Stimulated activated CD8-positive, alpha-beta memory T cell treated with anti-CD3 and anti-CD28 coated beads, Interleukin-15, amount 100 ng/mL, for 4 hours (primary cell): ENCODE measurements around the gene CDO1.

Experiments
- DNase-seq, 2 donors: peaks; one replicate each; pipeline ENCODE4 v3.0.0-alpha.2; 2020; ENCODE audit warnings: low read depth in 2 of 2

The CDO1 gene

GRCh38 chr5:115787426-115787825 lies 29.0 kb downstream of the CDO1 start:
- DNase-seq = no peak

GRCh38 chr5:115785381-115786065 lies 30.9 kb downstream of the CDO1 start:
- DNase-seq = no peak

GRCh38 chr5:115778417-115778816 lies 38.0 kb downstream of the CDO1 start:
- DNase-seq = no peak

- DNase-seq = no peak
These were observed 39.5 kb downstream of the CDO1 start for GRCh38 chr5:115776989-115777388.

- DNase-seq = no peak
These were observed 40.5 kb downstream of the CDO1 start for GRCh38 chr5:115775999-115776398.

- DNase-seq = no peak
These were observed 41.8 kb downstream of the CDO1 start for GRCh38 chr5:115774684-115775083.

GRCh38 chr5:115772731-115773475 lies 43.6 kb downstream of the CDO1 start:
- DNase-seq = no peak

GRCh38 chr5:115770466-115770865 lies 46.0 kb downstream of the CDO1 start:
- DNase-seq = no peak

GRCh38 chr5:115767424-115767823 lies 49.0 kb downstream of the CDO1 start:
- no peak for DNase-seq

GRCh38 chr5:115766608-115767007 lies 49.9 kb downstream of the CDO1 start:
- no peak for DNase-seq

- no peak for DNase-seq
These were observed 58.1 kb downstream of the CDO1 start for GRCh38 chr5:115758356-115758755.

- no peak for DNase-seq
These were observed 60.8 kb downstream of the CDO1 start for GRCh38 chr5:115755675-115756074.
